HFF-Myc (cell line): ENCODE results near the gene CCDC6.

Source experiments
- DNase-seq: peaks from one replicate; pipeline ENCODE4 v3.0.0-alpha.2; 2011; ENCODE audit warnings: low read depth; ENCODE audit errors: extremely low read depth
- H3K4me3 ChIP-seq: replicated peaks from 2 replicates; pipeline ENCODE4 v1.5.1; 2011; ENCODE audit warnings: low read depth, mild to moderate bottlenecking, control low read depth, low read length
- CTCF ChIP-seq: IDR thresholded peaks from 2 replicates; pipeline ENCODE4 v1.5.1; 2012; ENCODE audit warnings: mild to moderate bottlenecking, low read depth, low read length, control low read depth; ENCODE audit errors: missing control alignments

The CCDC6 gene

GRCh38 chr10:59868696-59869593, 37.4 kb downstream of the CCDC6 start:
- no peak for TF ChIP-seq CTCF
- no peak for DNase-seq
- no peak overlapping the region for H3K4me3 ChIP-seq

GRCh38 chr10:59867590-59867989, 38.8 kb downstream of the CCDC6 start:
- no peak overlapping the region for H3K4me3 ChIP-seq
- no peak for TF ChIP-seq CTCF
- no peak for DNase-seq

GRCh38 chr10:59865101-59865500, 41.3 kb downstream of the CCDC6 start:
- no peak overlapping the region for H3K4me3 ChIP-seq
- TF ChIP-seq CTCF, result peak; percentile 21
- no peak for DNase-seq

- no peak overlapping the region for H3K4me3 ChIP-seq
- TF ChIP-seq CTCF, result no peak
Measured at GRCh38 chr10:59864141-59864962, 42.0 kb downstream of the CCDC6 start.

GRCh38 chr10:59859570-59859969, 46.8 kb downstream of the CCDC6 start:
- no peak overlapping the region for H3K4me3 ChIP-seq
- no peak for DNase-seq
- TF ChIP-seq CTCF, result no peak

More at GRCh38 chr10:59864141-59864962, 42.0 kb downstream of the CCDC6 start:
- no peak for DNase-seq

GRCh38 chr10:59857921-59858320, 48.4 kb downstream of the CCDC6 start:
- TF ChIP-seq CTCF, result no peak
- H3K4me3 ChIP-seq, result no peak overlapping the region
- no peak for DNase-seq
